Skeletal muscle satellite cell (primary cell): ENCODE results near the gene TRIM39. TPM values are rescaled to one million over a fixed set of nuclear protein-coding genes. Genes with fewer than 3 reads are reported as not detected.
A peak's percentile ranks its signal among the peaks of the same experiment; 100 is the strongest.
"Not testable (repeated sequence)": the region's sequence is repeated elsewhere in the genome, so short reads cannot be mapped to it uniquely, and the experiment has no call there.

Source experiments
- H3K27me3 ChIP-seq: 2 replicates; pipeline ENCODE4 v1.7.0; 2013; ENCODE audit warnings: low read length; ENCODE audit not compliant: control insufficient read depth, insufficient read depth
- H3K36me3 ChIP-seq: 2 replicates; pipeline ENCODE4 v1.7.0; 2013; ENCODE audit warnings: mild to moderate bottlenecking, control low read depth, low read length; ENCODE audit not compliant: insufficient read depth
- H3K4me1 ChIP-seq: 2 replicates; pipeline ENCODE4 v1.7.0; 2013; ENCODE audit warnings: low read length; ENCODE audit not compliant: control insufficient read depth, insufficient read depth
- H3K4me2 ChIP-seq: 2 replicates; pipeline ENCODE4 v1.7.0; 2013; ENCODE audit warnings: mild to moderate bottlenecking, low read length
- H3K4me3 ChIP-seq: 2 replicates; pipeline ENCODE4 v1.7.0; 2013; ENCODE audit warnings: low read length
- H3K9ac ChIP-seq: 2 replicates; pipeline ENCODE4 v1.7.0; 2013; ENCODE audit warnings: mild to moderate bottlenecking, low read depth, low read length, moderate library complexity
- H3K9me3 ChIP-seq: replicated peaks from 2 replicates; pipeline ENCODE4 v1.7.0; 2013; ENCODE audit warnings: mild to moderate bottlenecking, control low read depth, low read length
- total RNA-seq: library from RNA; depleted of rRNA; stranded (reverse); fragments of >200 nt; gene quantifications from 2 replicates; pipeline ENCODE4 v1.2.3, GENCODE V29; 2012; rRNA removed

TRIM39 gene
- 7.1 and 8.3 TPM in 2 replicates for total RNA-seq

DNA sequence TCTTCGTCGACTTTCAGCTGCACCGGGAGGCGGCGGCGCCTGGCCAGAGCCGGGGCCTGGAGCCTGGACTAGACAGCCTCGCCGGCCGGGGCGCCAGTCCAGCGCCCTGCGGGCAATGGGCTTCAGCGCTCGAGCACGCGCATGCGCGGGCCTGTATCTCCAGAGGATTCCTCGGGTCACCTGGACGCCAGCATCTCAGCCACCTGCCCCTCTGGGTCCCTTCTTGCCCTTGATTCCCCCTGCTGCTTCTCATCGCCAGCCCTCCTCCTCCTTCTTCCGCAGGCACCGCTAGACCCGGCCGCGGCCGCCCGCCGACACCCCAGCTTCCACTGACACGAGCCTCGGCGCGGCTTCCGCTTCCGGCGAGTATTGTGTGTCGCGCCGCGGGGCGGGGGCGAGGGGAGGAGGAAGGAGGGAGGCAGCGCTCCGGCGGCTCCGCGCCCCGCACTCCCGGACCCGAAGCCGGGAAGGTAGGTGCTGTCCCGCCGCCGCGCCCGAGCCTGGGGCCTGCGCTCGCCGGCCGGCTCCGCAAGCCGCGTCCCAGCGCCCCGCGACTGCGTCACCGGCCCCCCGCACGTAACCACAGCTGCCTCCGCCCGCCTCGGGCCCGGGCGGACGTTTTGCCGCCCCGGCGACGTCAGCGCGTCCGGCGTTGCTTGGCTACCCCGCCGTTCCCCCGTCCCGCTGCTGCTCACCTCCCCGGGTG is at the start of gene TRIM39:
Gene TRIM39 (plus strand): TSS at position 402 of the 706 bp plus-strand sequence. CDS start 2,391 bp downstream, outside the sequence.
- Histone ChIP-seq H3K4me3 (peak within 1 kb of the TSS; percentile 76), H3K9ac (peak within 1 kb of the TSS; percentile 97), H3K27me3 (no peaks in the 10 kb centered on the region), H3K9me3 (peaks cover 2% of the 10 kb centered on the region), H3K4me2 (peak within 1 kb of the TSS; percentile 84), H3K36me3 (peaks cover 17% of the 10 kb centered on the region), H3K4me1 (peaks cover 38% of the 10 kb centered on the region)

DNA sequence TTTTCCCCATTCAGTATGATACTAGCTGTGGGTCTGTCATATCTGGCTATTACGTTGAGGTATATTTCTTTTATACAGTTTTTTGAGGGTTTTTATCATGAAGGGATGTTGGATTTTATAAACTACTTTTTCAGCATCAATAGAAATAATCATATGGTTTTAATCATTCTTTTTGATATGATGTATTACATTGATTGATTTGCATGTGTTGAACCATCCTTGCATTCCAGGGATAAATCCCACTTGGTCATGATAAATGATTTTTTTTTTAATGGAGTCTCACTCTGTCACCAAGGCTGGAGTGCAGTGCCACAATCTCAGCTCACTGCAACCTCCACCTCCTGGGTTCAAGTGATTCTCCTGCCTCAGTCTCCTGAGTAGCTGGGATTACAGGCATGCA is 45.7 kb upstream of the TRIM39 start:
- H3K4me3 ChIP-seq, H3K27me3 ChIP-seq, H3K36me3 ChIP-seq, H3K4me2 ChIP-seq, H3K9ac ChIP-seq, H3K4me1 ChIP-seq: not testable (repeated sequence)
- peaks cover 39% of the 10 kb centered on the region for H3K9me3 ChIP-seq

DNA sequence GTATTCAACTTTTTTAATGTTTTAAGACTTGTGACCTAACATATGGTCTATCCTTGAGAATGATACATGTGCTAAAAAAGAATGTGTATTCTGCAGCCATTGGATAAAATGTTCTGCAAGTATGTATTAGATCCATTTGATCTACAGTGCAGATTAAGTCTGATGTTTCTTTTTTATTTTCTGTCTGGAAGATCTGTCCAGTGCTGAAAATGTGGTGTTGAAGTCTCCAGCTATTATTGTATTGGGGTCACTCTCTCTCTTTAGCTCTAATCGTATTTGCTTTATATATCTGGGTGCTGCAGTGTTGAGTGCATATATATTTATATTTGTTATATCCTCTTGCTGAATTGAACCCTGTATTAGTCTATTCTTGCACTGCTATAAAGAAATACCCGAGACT is 44.2 kb upstream of the TRIM39 start:
- Histone ChIP-seq H3K9ac (no peak overlapping the region), H3K9me3 (peaks cover 39% of the 10 kb centered on the region), H3K27me3 (no peaks in the 10 kb centered on the region), H3K4me1 (no peaks in the 10 kb centered on the region), H3K4me3 (no peak overlapping the region), H3K36me3 (no peaks in the 10 kb centered on the region), H3K4me2 (no peak overlapping the region)

DNA sequence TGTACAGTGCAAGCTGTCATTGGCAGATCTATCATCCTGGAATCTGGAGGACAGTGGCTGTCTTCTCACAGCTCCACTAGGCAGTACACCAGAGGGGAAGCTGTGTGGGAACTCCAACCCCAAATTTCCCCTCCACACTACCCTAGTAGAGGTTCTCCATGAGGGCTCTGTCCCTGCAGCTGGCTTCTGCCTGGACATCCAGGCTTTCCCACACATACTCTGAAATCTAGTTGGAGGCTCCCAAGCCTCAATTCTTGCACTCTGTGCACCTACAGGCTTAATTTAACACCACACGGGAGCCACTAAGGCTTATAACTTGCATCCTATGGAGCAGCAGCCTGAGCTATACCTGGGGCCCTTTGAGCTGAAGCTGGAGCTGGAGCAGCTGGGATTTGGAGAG is 43.0 kb upstream of the TRIM39 start:
- Histone ChIP-seq H3K4me3 (no peak overlapping the region), H3K9me3 (peaks cover 39% of the 10 kb centered on the region), H3K27me3 (no peaks in the 10 kb centered on the region), H3K4me2 (no peak overlapping the region), H3K4me1 (no peaks in the 10 kb centered on the region), H3K9ac (no peak overlapping the region), H3K36me3 (peaks cover 4% of the 10 kb centered on the region)

DNA sequence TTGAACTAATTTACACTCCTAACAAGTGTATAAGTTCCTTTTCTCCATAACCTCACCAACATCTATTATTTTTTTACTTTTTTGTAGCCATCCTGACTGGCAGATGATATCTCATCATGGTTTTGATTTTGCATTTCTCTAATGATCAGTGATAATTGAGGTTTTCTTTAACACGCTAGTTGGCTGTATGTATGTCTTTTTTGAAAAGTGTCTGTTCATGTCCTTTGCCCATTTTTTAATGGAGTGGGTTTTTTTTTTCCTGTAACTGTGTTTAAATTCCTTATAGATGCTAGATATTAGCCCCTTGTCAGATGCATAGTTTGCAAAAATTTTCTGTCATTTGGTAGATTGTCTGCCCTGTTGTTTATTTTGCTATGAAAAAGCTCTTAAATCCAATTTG is 39.6 kb upstream of the TRIM39 start:
- H3K9me3 ChIP-seq = peaks cover 23% of the 10 kb centered on the region
- no peak overlapping the region for H3K9ac ChIP-seq
- peaks cover 36% of the 10 kb centered on the region for H3K36me3 ChIP-seq
- no peak overlapping the region for H3K4me2 ChIP-seq
- no peaks in the 10 kb centered on the region for H3K4me1 ChIP-seq
- no peak overlapping the region for H3K4me3 ChIP-seq
- no peaks in the 10 kb centered on the region for H3K27me3 ChIP-seq

DNA sequence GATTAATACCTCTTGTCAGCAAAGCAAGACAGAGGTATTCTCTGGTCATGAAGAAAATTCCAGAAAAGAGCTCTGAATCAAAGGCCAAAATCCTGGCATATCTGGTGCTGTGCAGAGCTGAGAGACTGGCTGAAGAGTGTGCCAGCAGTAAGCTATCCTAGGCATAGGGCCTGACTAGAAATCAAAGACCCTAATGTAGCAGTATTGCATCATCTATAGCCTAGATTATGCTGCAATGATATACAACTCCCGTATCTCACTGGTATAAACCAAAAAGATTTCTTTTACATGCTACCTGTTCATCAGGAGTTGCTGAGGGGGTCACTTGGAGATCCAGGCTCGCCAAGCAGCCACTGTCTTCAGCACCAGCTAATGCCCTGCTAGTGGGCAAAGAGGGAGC is 30.9 kb upstream of the TRIM39 start:
- Histone ChIP-seq H3K4me2 (no peak overlapping the region), H3K36me3 (peaks cover 51% of the 10 kb centered on the region), H3K9ac (no peak overlapping the region), H3K27me3 (no peaks in the 10 kb centered on the region), H3K4me3 (no peak overlapping the region), H3K4me1 (no peaks in the 10 kb centered on the region), H3K9me3 (no peaks in the 10 kb centered on the region)

DNA sequence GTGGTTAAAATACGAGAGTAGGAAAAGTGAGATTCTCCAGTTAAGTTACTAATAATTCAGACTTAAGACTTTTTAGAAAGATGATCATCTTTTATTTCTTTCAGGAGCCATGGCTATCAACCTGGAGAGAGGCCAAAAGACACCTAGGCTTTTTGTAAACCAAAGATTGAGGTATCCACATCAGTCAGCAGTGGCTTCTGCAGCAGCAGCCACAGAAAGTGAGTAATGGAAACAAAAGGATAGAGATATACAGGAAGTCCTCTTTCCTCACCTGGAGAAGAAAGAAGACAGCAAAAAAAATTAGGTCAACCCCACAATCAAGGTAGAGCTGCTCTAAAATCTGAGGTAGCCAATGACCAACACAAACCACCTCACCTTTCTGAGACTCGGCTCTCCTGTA is 22.7 kb upstream of the TRIM39 start:
- Histone ChIP-seq H3K36me3 (peaks cover 7% of the 10 kb centered on the region), H3K4me2 (no peak overlapping the region), H3K4me1 (no peaks in the 10 kb centered on the region), H3K27me3 (no peaks in the 10 kb centered on the region), H3K4me3 (no peak overlapping the region), H3K9me3 (no peaks in the 10 kb centered on the region), H3K9ac (no peak overlapping the region)

DNA sequence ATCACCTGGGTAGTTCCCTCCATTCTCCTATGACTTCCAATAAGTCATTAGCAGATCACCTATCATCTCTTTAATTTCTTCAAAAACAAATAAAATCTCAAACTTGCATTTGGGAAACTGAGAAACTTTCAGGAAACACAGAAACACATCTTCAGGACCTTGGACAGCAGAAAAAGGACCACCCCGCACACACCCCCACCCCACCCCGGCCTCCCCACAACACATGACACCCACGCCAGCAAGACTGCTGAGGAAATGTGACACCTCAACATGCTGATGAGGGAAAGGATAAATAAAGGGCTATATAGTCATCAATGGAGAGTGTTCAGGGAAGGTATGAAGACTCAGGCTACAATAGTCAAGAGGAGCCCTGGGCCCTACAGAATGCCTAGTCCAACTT is 15.6 kb upstream of the TRIM39 start:
- Histone ChIP-seq H3K36me3 (peaks cover 27% of the 10 kb centered on the region), H3K4me2 (no peak overlapping the region), H3K9ac (no peak overlapping the region), H3K4me3 (no peak overlapping the region), H3K27me3 (no peaks in the 10 kb centered on the region), H3K9me3 (no peaks in the 10 kb centered on the region), H3K4me1 (no peaks in the 10 kb centered on the region)

DNA sequence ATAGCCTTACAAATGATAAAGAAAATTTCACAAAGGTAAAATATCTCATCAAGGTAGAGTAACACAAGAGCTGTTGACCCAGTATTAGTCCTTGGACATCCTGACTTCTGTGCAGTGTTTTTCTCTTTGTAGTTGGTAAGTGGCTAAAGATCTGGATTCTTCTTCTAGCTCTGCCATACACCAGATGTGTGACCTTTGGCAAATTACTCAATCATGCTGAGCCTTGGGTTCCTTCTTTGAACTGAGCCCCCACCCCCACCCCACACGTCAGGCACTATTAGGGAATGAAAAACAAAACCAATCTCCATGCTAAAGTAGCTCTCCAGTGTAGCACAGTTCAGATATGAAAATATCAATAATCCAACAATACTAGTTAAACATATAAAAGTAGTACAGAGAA is 15.1 kb upstream of the TRIM39 start:
- no peak overlapping the region for H3K4me3 ChIP-seq
- peaks cover 27% of the 10 kb centered on the region for H3K36me3 ChIP-seq
- H3K4me1 ChIP-seq = no peaks in the 10 kb centered on the region
- no peaks in the 10 kb centered on the region for H3K9me3 ChIP-seq
- H3K9ac ChIP-seq = no peak overlapping the region
- H3K27me3 ChIP-seq = no peaks in the 10 kb centered on the region
- no peak overlapping the region for H3K4me2 ChIP-seq

DNA sequence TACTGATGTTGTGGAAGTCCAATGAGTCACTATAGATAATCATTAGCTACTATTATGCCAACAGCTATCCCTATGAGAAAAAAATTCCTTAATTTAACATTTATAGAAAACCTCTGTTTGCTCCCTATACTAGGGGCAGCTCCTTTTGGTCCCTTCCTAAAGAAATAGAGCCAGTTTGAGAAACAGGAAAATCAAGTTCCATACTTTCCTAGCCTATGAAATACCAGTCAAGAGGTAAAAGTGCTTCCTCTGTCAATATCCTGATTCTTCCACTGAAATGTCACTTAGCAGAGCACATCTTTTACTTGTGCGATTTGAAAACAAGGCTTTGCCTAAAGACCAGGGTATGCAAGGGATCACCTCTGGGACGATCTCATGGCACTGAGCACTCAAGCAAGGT is 14.5 kb upstream of the TRIM39 start:
- Histone ChIP-seq H3K9me3 (no peaks in the 10 kb centered on the region), H3K4me1 (no peaks in the 10 kb centered on the region), H3K27me3 (no peaks in the 10 kb centered on the region), H3K9ac (no peak overlapping the region), H3K4me2 (no peak overlapping the region), H3K36me3 (peaks cover 27% of the 10 kb centered on the region), H3K4me3 (no peak overlapping the region)

DNA sequence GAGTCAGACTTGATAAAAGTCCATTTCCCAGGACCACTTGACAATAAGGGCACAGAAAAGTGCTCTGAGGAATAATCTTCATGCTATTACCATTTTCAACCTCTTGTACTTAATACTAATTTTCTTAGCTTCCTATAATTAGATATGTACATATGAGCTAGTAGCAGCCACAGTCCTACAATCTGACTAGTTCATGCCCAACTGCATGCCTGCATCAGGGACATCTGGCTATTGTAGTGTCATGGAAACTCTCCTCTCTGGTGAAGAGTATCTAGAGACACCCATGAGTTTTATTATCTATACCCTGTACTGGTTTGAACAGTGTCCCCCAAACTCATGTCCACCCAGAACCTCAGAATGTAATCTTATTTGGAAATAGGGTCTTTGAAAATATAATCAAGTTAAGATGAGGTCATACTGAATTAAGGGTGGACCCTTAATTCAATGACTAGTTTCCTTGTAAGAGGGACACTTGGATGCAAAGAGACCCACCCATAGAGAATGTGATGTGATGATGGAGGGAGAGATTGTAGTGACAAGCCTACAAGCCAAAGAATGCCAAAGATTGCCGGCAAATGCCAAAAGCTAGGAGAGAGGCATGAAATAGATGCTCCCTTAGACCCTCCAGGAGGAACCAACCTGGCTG is 13.9 kb upstream of the TRIM39 start:
- peaks cover 27% of the 10 kb centered on the region for H3K36me3 ChIP-seq
- H3K27me3 ChIP-seq = no peaks in the 10 kb centered on the region
- H3K4me3 ChIP-seq = no peak overlapping the region

DNA sequence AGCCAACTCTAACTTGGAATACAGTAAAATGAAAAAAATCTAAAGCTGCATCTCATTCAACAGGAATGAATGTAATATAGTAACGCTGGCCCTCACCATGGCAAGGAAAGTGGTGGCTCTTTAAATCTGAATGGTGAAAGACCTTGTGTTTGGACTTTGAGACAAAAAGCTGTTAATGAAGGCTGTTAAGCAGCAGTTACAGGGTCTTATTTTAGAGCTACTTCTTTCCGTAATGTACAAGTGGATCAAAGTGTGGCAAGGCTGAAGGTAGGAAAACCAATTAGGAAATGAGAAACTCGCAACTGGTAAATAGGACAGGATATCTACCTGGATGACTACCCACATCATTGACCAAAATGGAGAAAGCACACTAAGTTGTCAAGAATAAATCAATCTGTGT is 11.6 kb upstream of the TRIM39 start:
- no peaks in the 10 kb centered on the region for H3K27me3 ChIP-seq
- no peak overlapping the region for H3K4me2 ChIP-seq
- H3K9me3 ChIP-seq = no peaks in the 10 kb centered on the region
- H3K4me3 ChIP-seq = no peak overlapping the region
- peaks cover 24% of the 10 kb centered on the region for H3K36me3 ChIP-seq
- H3K4me1 ChIP-seq = peaks cover 4% of the 10 kb centered on the region
- no peak overlapping the region for H3K9ac ChIP-seq

More for the DNA sequence above, 13.9 kb upstream of the TRIM39 start:
- Histone ChIP-seq H3K9me3 (no peaks in the 10 kb centered on the region), H3K4me2 (no peak overlapping the region), H3K4me1 (no peaks in the 10 kb centered on the region), H3K9ac (no peak overlapping the region)
